ENCODE measurements around the gene CCDC183.
"Not testable (repeated sequence)": the region's sequence is repeated elsewhere in the genome, so short reads cannot be mapped to it uniquely, and the experiment has no call there.

CCDC183 gene

DNA sequence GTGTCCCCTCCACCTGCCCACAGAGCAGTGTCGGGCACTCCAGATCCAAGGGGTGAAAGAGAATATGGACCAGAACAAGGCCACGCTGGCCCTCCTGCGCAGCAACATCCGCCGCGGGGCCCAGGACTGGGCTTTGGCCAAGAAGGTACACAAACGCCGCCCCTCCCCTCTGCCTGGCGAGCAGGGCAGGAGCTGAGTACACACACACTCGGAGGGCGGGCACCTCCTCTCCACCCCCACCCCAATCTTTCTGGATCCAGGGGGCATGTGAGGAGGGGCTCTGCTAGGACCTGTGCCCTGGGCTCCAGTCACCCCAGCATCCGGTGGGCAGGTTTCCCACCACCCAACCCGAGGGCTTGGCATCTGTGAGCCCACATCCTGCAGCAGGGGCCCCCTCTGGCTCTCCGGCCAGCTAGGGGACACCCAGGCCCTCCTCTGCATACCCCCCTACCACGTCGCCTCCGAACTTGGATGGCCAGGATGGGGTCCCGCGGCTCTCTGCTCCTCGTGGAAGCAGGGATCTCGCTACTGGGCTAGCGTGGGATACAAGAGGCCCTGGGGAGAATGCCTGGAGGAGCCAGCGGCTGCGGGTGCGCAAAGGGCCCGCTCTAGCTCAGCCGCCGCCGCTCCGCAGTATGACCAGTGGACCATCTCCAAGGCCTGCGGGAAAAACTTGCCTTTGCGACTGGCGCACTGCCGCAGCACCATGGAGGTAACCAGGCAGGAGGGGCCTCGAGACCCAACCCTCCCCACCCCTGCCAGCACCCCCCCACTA is 3.1 kb downstream of the CCDC183 start:
- DNase-seq (ENCODE audit: low read depth in 2 of 2, low spot score in 1 of 2): no peak

DNA sequence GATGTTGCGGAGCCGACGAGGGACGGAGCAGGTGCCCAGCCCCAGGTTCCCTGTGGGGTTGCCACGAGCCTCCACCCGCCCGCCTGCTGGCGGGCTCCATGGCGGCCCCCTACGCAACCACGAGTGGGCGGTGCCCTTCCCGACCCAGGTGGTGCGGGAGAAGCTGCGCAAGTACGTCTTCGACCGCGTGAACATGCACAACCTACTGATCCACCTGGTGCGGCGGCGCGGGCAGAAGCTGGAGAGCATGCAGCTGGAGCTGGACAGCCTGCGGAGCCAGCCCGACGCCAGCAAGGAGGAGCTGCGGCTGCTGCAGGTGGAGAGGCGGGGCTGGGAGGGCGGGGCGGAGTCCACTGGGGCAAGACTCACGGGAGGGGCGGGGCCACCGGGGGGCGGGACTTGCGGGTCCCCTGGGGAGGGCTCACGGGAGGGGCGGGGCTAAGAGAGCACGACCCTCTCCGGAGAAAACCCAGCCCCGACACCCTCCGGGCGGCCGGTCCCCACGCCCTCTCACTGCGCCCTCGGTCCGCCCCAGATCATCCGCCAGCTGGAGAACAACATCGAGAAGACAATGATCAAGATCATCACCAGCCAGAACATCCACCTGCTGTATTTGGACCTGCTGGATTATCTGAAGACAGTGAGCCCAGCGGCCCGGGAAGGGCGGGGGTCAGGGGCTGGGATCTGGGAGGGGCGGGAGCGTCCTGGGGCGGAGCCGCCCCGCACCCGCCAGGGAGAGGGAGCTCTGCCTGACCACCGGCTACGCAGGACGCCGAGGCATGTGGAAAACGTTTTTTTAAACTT is 3.9 kb downstream of the CCDC183 start:
- DNase-seq (ENCODE audit: low read depth in 2 of 2, low spot score in 1 of 2): peak; percentile 86 to 87

DNA sequence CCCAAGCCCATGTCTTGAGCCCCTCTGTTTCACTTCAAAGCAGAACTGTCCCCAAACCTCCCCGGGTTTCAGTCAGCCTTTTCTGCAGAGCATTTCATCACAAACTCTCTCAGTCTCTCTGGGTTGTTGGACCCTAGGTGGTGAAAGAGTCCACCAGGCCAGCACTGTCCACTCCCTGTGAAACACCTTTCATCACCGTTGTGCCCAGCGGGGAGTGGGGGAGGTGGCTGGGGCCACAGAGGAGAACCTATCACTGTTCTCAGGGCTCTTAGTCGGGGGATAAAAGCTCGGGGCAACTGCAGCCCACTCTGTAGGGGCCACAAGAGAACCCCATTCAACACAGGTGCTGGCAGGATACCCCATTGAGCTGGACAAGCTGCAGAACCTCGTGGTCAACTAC is 6.2 kb downstream of the CCDC183 start:
- DNase-seq (ENCODE audit: low read depth in 2 of 2, low spot score in 1 of 2): no peak

DNA sequence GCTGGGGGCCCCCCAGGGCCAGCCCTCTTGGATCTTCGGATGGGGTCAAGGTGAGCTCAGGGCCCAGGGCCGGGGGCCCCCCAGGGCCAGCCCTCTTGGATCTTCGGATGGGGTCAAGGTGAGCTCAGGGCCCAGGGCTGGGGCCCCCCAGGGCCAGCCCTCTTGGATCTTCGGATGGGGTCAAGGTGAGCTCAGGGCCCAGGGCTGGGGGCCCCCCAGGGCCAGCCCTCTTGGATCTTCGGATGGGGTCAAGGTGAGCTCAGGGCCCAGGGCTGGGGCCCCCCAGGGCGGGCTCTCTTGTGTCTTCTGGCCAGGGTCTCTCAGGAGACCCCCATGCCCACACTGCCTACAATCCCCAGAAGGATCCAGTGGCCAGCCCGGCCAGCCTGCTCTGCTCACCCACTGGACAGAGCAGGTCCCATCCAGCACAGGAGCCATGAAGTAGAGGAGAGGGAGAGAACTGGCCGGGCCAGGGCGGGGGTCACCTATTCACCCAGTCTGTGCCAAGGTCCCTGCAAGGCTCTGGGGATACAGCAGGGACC is 6.9 kb downstream of the CCDC183 start:
- DNase-seq (ENCODE audit: low read depth in 2 of 2, low spot score in 1 of 2): not testable (repeated sequence)

DNA sequence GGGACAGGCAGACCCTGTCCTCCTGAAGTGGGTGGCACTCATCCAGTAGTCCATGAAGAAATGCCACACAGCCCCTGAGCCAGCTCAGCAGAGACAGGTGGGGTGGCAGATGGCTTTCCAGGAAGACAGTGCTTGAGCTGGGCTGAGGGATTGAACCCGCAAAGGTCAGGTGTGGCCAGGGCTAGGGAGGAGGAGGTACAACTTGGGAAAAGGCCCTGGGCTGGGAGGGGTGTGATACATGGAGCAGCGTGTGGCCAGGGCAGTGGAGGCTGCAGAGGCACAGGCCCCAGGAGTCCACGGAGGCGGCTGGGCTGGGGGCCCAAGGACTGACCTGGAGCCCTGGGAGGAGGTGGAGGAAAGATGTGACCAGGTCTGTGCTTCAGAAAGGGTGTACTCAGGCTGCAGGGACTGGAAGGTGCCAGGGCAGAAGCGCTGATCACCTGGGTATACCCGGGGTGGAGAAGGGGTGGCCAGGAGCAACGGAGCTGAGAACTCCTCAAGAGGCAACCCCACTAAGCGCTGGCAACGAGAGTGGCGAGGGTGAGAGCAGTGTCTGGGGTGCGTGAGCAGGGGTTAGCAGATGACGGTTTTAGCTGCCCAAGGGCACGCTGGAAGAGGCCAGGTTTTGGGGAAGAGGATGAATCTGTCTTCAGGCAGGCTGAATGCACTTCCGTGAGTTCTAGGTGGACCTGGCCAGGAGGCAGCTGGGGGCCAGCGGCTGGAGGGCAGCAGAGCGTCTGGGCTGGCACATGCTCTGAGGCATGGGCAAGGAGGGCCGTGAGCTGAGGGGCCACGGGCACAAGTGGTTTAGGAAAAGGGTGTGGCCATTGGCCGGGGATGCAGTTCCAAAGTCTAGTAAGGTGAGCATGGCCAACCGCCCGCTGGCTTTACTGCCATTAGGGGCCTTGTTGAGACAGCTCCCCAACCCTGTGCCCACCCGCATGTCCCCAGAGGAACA is 7.7 kb downstream of the CCDC183 start:
- DNase-seq (ENCODE audit: low read depth in 2 of 2, low spot score in 1 of 2): no peak

DNA sequence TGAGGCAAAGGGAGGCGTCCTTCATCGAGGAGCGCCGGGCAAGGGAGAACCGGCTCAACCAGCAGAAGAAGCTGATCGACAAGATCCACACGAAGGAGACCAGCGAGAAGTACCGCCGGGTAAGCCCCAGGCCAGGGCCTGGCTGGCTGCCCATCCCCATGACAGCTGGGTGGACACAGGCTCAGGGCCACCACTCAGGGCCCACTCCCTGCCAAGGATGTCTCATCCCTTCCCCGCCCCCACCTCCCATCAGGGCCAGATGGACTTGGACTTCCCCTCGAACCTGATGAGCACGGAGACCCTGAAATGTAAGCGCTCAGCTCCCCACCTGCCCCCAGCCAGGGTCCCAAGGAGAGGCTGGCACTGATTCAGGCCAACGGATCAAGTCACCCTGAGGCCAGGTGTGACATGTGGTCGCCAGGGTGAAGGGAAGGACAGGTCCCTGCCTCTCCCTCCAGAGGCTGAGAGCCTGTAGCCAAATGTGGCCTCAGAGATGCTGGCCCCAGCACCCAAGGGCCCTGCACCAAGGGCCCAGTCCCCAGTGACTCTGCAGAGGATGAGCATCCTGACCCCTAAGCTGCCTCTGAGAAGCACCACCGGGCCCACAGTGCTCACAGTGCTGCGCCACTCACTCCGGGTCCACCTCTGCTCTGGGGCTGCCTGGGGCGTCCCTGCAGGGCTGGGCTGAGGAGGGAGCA is 8.5 kb downstream of the CCDC183 start:
- no peak for DNase-seq (ENCODE audit: low read depth in 2 of 2, low spot score in 1 of 2)

DNA sequence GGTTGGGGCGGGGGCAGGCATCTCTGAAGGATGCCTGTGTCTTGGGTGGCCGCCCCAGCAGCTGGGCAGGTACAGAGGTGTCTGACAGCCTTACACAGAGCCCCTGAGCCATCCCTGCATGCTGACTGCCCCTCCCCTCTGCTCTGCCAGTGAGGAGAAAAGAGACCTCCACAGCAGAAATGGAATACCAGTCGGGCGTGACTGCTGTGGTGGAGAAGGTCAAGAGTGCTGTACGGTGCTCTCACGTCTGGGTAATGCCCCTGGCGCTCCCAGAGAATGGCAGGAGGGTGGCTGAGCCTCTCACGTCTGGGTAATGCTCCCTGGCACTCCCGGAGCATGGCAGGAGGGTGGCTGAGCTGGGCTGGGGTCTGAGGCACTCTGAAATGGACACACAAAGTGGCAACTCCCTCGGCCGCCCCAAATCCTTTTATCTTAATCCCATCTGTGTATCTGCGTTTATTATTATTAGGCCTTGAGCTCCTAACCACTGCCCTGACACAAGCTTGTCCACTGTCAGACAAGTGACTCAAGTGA is 9.1 kb downstream of the CCDC183 start:
- no peak for DNase-seq (ENCODE audit: low read depth in 2 of 2, low spot score in 1 of 2)

DNA sequence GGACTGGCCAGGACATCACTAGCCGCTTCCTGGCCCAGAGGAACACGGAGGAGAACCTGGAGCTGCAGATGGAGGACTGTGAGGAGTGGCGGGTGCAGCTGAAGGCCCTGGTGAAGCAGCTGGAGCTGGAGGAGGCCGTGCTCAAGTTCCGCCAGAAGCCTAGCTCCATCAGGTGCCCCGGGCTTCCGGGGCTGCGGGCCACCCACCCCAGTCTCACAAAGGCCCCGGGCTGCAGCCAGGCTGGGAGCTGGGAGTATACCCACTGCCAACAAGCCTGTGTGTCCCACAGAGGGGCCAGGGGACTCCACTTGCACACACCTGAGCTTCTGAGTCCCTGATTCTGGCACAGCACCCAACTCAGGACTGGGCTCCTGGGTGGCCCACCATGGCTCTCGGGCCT is 9.9 kb downstream of the CCDC183 start:
- DNase-seq (ENCODE audit: low read depth in 2 of 2, low spot score in 1 of 2): no peak

DNA sequence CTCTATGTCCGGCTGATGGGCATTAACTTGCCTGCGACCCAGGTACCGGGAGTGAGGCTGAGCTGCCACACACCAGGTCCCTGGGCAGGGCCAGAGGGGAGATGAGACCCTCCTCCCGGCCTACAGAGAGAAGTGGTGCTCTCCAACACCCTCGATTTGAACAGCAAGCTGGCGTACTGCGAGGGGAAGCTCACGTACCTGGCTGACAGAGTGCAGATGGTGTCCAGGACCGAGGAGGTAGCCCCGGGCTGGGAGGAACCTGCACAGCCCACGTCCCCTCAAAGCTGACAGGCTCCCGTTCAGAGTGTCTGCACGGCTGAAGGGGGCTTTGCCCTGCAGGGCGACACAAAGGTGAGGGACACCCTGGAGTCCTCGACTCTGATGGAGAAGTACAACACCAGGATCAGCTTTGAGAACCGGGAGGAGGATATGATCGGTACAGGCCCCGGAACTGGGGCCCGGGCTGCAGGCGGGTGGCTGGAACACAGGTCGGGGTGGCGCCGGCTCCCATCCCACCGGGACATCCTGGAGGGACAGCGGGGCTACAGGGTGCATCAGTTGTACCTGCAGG is 10.6 kb downstream of the CCDC183 start:
- DNase-seq (ENCODE audit: low read depth in 2 of 2, low spot score in 1 of 2): no peak

DNA sequence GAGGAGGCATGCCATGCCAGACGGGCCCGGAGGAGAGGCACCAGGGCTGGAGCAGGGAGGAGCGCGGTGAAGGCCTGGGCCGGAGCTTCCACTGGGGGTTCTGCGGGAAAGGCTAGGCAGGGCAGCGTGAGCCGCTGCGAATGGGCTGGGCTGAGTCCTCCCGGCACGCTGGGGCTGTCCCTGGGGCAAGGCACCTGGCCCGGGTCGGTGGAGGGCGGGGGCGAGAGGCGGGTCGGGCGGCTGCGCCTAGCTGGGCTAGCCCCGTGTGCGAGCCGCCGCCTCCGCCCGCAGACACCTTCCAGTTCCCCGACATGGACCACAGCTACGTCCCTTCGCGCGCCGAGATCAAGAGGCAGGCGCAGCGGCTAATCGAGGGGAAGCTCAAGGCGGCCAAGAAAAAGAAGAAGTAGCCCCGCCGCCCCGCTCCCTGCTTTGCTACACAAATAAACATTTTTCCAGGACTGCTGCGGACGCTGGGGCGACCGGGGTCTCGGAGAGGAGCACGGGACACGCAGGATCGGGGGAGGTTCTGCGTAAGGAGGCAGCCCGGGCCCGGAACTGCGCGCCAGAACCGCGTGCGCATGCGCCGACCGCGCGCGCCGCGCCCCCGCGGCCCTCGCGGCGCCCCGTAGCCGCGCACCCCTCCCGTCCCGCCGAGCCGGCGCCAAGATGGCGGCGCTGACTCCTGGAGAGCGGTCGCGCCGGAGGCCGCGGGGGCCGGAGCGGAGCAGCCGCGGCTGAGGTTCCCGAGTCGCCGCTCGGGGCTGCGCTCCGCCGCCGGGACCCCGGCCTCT is 11.3 kb downstream of the CCDC183 start, which contains the start of gene RABL6:
TSS of gene RABL6 (plus strand) at position 668 of the 794 bp plus-strand sequence. CDS start 249 bp downstream, outside the sequence.
- peak; percentile 40 to 65 for DNase-seq (ENCODE audit: low read depth in 2 of 2, low spot score in 1 of 2)

DNA sequence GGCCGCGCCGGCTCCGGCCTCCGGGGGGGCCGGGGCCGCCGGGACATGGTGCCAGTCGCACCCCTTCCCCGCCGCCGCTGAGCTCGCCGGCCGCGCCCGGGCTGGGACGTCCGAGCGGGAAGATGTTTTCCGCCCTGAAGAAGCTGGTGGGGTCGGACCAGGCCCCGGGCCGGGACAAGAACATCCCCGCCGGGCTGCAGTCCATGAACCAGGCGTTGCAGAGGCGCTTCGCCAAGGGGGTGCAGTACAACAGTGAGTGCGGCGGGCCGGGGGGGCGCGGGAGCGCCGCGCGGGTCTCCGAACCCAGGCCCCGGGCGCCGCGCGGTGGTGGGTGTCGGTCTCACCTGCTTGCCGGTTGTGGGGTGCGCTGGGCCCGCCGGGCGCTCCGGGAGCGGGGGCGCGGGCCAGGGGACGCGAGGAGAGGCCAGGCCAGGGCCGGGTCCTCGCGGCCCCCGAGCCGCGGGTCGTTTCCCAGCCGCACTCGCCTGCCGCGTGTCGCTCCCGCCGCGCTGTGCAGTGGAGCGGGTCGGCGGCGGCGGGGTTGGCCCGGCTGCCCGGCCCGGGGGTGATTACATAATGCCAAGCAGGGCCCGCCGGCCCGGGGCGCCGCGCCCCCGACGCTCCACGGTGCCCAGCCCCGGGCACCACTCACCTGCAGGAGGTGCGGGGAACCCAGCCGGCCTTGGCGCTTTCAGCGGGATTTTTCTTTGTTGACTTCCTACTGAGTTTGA is 12.1 kb downstream of the CCDC183 start:
- DNase-seq (ENCODE audit: low read depth in 2 of 2, low spot score in 1 of 2): peak in 1 of 2 donors; percentile 17

DNA sequence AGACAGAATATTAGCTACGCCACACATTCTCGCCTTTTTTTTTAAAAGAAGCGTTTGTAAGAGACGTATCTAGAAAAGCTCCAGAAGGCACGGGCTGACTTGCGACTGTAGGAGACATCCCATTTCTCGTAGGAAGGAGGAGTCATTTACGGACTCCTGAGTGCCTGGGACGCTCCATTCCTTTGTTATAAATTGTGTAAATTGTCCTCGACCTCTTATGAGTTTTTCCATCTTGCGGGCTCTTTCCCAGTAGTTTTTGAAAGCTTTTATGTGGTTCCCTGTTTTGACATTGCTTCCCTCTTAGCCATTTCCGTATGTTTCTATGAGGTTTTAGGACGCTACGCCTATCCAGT is 12.6 kb downstream of the CCDC183 start:
- DNase-seq (ENCODE audit: low read depth in 2 of 2, low spot score in 1 of 2): no peak

DNA sequence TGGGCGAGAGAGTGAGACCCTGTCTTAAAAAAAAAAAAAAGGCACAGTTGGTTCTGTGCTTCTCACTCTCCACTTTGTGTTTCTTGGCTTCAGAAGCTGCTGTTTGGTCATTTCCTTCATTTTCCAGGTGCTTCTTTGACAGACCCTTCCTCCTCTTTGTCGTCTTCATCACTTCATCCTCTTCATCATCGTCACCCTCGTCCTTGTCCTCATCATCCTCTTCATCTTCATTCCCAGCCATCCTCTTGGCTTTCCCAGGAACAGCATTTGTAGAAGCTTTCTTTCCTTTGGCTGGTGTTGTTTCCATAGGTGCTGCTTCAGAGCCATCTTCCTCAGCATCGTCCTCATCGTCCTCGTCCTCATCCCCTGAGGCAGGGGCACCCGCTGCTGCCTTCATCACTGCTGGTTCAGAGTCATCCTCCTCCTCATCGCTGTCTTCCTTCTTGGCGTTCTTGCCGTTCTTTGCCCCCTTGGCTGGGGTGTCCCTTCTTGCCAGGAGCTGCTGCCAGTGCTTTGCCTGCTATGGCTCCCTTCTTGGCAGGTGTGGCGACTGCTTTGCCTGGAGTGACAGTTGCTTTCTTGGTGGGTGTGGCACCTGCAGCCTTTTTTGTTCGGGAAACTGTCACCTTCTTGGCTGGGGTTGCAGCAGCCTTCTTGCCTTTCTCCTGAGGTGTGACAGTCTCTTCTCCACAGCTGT is 18.7 kb downstream of the CCDC183 start:
- no peak for DNase-seq (ENCODE audit: low read depth in 2 of 2, low spot score in 1 of 2)

DNA sequence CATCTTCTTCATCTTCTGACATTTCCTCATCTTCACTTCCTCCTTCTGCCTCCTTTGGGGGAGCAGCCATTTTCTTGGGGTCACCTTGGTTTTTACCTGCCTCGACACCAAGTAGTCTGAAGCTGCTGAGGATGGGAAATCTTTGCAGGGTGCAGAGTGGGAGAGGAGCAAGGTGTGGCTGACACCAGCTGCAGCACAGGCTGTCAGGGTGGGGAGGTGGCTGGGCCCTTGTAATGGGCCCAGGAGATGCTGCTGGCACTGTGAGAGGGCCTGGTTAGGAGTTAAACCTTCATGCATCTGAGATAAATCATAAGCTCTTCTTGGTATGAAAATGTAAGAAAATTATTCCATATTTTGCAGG is 19.3 kb downstream of the CCDC183 start:
- DNase-seq (ENCODE audit: low read depth in 2 of 2, low spot score in 1 of 2): no peak

DNA sequence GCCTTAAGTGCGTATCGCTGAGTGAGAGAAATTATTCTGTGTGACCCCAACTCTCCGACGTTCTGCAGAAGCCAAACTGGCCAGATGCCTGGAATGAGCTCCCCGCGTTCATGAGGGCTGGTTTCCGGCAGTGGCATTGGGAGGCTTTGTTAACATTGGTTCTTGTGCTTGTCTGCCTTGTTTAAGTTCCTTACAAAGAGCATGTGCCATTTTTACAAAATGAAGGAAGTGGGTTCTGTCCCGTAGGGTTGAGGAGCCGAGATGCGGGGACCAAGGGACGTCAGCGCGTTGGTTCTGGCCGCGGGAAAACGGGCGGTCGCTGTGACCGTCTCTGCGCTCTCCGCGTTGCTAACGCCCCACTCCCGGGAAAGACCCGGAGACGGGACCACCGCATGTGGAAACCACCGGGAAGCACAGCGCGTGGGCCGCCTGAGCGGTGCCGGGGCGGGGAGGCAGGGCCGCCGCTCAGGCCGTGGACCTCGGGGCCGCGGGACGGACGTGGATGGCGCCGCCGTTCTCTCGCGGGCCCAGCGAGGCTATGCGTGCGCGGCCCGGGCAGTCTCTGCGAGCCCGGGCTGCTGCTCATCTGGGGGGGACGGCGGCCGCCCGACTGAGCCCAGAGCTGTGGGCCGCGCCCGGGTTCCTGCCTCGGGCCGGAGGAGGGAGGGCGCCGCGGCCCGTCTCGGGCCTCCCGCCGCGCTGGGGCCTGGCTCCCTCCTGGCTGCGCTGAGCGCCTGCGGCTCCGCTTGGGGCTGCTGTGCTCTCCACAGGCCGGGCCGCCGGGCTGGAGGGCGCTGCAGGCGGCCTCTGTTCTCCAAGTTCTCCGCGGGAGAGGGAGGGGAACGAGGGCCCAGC is 25.1 kb downstream of the CCDC183 start:
- DNase-seq (ENCODE audit: low read depth in 2 of 2, low spot score in 1 of 2): no peak

DNA sequence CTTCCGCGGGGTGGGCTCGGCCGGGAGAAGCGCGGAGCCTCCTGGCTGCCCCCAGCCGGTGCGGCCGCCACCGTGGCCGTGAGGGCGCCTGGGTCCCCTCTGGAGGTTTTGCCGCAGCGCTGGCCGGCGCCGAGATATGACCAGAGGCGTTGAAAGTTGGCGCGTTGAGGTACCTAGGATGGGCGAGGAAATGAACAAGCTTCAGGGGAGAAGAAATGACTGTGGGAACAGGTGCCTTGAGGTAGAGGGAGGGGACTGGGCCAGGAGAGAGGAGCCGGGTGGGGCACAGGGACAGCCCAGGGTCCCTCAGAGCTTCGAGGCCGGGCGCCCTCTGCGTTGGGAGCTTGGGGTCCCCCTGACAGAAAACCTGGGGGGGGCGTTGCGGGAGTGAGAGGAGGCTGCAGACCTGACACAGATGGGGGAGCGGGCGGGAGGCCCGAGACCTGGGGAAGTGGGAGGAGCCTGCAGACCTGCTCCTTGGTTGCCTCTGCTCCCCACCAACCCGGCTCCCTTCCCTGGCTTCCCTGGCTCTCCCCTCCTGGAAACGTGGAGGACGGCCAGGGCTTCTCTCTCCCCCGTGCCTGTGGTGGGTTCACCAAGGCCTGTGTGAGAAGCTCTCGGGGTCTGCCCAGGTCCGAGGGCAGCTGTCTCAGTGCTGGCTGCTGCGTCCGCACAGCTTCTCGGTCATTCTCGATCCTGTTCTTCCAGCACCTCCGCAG is 25.8 kb downstream of the CCDC183 start:
- no peak for DNase-seq (ENCODE audit: low read depth in 2 of 2, low spot score in 1 of 2)

Measured in stimulated activated CD8-positive, alpha-beta memory T cell treated with anti-CD3 and anti-CD28 coated beads, Interleukin-4, amount 100 ng/mL, for 1 hour (primary cell).